ENCODE measurements around the gene JAM3.

- TF ChIP-seq PATZ1 (CRISPR knock-in tag; IDR thresholded peaks at IDR 0.05; ENCODE audit: borderline replicate concordance) (no peak), GLIS3 (CRISPR knock-in tag; IDR thresholded peaks at IDR 0.05) (no peak), TOX (CRISPR knock-in tag; IDR thresholded peaks at IDR 0.05; ENCODE audit: borderline replicate concordance) (no peak), ZFP30 (CRISPR knock-in tag; IDR thresholded peaks at IDR 0.05) (no peak), SNAI2 (CRISPR knock-in tag; IDR thresholded peaks at IDR 0.05) (no peak), RARB (CRISPR knock-in tag; IDR thresholded peaks at IDR 0.05) (no peak), ZNF565 (CRISPR knock-in tag; conservative IDR thresholded peaks at IDR 0.05; ENCODE audit: low read depth) (no peak), ZFP3 (CRISPR knock-in tag; IDR thresholded peaks at IDR 0.05) (no peak), TSHZ2 (CRISPR knock-in tag; IDR thresholded peaks at IDR 0.05) (no peak), CSDC2 (CRISPR knock-in tag; IDR thresholded peaks at IDR 0.05) (no peak), OSR1 (CRISPR knock-in tag; IDR thresholded peaks at IDR 0.05) (no peak), ZNF8 (CRISPR knock-in tag; IDR thresholded peaks at IDR 0.05) (no peak)
Measured at GRCh38 chr11:134074346-134074745, 5.5 kb downstream of the JAM3 start.
